HG02885 (cell line): ENCODE measurements around the gene AASDH.

ENCODE experiments used
- ATAC-seq: cut with Tn5 transposase; IDR thresholded peaks from one replicate; pipeline ENCODE4 v1.9.1; 2021; ENCODE audit warnings: mild to moderate bottlenecking; ENCODE audit not compliant: unreplicated experiment, poor library complexity

AASDH gene

GRCh38 chr4:56387023-56388001, at the start of gene AASDH:
AASDH (minus strand) TSS chr4:56387491; CDS start chr4:56384299, 3,192 bp downstream.
- peak; percentile 95 for ATAC-seq

GRCh38 chr4:56435140-56435926, 48.0 kb upstream of the AASDH start, which contains the start of gene PPAT:
PPAT (minus strand) TSS chr4:56435615; CDS start chr4:56435477, 138 bp downstream.
- peak; percentile 79 for ATAC-seq

GRCh38 chr4:56434599-56435139, 47.4 kb upstream of the AASDH start:
- peak; percentile 23 for ATAC-seq

- ATAC-seq: no peak
Measured at GRCh38 chr4:56433280-56433679, 46.0 kb upstream of the AASDH start.

GRCh38 chr4:56430203-56430602, 42.9 kb upstream of the AASDH start:
- no peak for ATAC-seq

GRCh38 chr4:56427179-56427578, 39.9 kb upstream of the AASDH start:
- no peak for ATAC-seq

GRCh38 chr4:56426273-56426672, 39.0 kb upstream of the AASDH start:
- peak; percentile 76 for ATAC-seq

GRCh38 chr4:56425518-56425917, 38.2 kb upstream of the AASDH start:
- no peak for ATAC-seq

- no peak for ATAC-seq
Measured at GRCh38 chr4:56424697-56425514, 37.6 kb upstream of the AASDH start.

GRCh38 chr4:56424176-56424575, 36.9 kb upstream of the AASDH start:
- ATAC-seq: no peak

GRCh38 chr4:56417396-56417795, 30.1 kb upstream of the AASDH start:
- no peak for ATAC-seq

GRCh38 chr4:56416349-56416748, 29.1 kb upstream of the AASDH start:
- no peak for ATAC-seq

- no peak for ATAC-seq
Measured at GRCh38 chr4:56414135-56414670, 26.9 kb upstream of the AASDH start.

- ATAC-seq: no peak
Measured at GRCh38 chr4:56410247-56411062, 23.2 kb upstream of the AASDH start.

GRCh38 chr4:56409511-56410090, 22.3 kb upstream of the AASDH start:
- no peak for ATAC-seq

GRCh38 chr4:56408978-56409377, 21.7 kb upstream of the AASDH start:
- no peak for ATAC-seq

GRCh38 chr4:56406151-56406550, 18.9 kb upstream of the AASDH start:
- ATAC-seq: no peak

- ATAC-seq: no peak
Measured at GRCh38 chr4:56405016-56405415, 17.7 kb upstream of the AASDH start.
